HAP-1 (cell line): ENCODE results near the gene ZNF705A.
"Not testable (repeated sequence)": the region's sequence is repeated elsewhere in the genome, so short reads cannot be mapped to it uniquely, and the experiment has no call there.

Experiments used
- DNase-seq, 2 experiments: peaks; one replicate each; pipeline ENCODE4 v3.0.0-alpha.2; 2016 to 2020; ENCODE audit warnings: low spot score in 2 of 2
- H3K27me3 ChIP-seq: fragments of 250-450 bp; sonication (Bioruptor Pico); 2 replicates; pipeline ENCODE4 v1.5.1; 2020; ENCODE audit warnings: low read depth, mild to moderate bottlenecking, moderate library complexity
- H3K36me3 ChIP-seq: fragments of 250-450 bp; sonication (Bioruptor Pico); replicated peaks from 2 replicates; pipeline ENCODE4 v1.5.1; 2020; ENCODE audit warnings: mild to moderate bottlenecking
- H3K4me1 ChIP-seq: fragments of 250-450 bp; sonication (Bioruptor Pico); 2 replicates; pipeline ENCODE4 v1.5.1; 2020; ENCODE audit warnings: mild to moderate bottlenecking
- H3K4me3 ChIP-seq: fragments of 250-450 bp; sonication (Bioruptor Pico); 2 replicates; pipeline ENCODE4 v1.5.1; 2020; ENCODE audit warnings: mild to moderate bottlenecking, moderate library complexity
- H3K9me3 ChIP-seq: fragments of 250-450 bp; sonication (Bioruptor Pico); 2 replicates; pipeline ENCODE4 v1.5.1; 2020; ENCODE audit warnings: mild to moderate bottlenecking, moderate library complexity
- in situ Hi-C: fragments of 300-500 bp; cut with MboI; formaldehyde crosslinking; loops from 3 replicates; pipeline ENCODE4 v1.14.3; 2020; ENCODE audit warnings: low sequenced_read_pairs, inconsistent platforms, mixed read lengths

ZNF705A gene

GRCh38 chr12:8156416-8156815 is 399 bp upstream of the ZNF705A start:
- Histone ChIP-seq H3K4me1 (peaks cover 4% of the 10 kb centered on the region), H3K4me3 (no peak overlapping the region), H3K9me3 (no peaks in the 10 kb centered on the region), H3K27me3 (no peaks in the 10 kb centered on the region), H3K36me3 (no peaks in the 10 kb centered on the region)
- in situ Hi-C loops = no loop called here
- no peak for DNase-seq

DNA sequence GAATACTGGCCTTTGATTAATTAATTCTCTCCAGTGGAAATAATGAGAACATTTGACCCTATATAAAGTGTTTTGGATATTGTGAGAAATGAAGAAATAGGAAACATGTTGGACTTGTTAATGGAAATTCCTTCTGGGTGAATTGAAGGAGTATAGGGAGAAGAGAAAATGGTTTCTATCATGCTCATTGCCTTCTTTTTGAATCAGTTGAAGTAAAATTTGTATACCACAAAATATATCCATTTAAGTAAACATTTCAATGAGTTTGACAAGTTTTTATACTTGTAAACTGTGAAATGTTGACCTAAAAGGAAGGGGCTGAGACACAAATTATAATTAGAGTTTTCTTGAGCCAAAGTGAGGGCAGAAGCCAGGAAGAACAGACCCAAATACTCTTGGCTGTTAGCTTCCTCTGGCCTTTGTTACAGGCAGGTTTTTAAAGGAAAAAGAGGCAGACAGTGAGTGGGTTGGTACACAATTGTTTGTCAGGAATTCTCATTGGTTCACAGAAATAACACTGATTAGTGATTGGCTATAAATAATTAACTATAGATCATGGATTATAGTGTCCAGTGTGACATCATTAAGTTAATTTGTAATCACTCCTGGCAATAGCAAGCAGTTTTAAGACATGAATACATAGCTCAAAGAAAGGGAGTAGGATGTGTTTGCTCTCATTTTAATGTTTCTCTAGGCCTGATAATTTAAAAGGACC is 826 bp downstream of the ZNF705A start:
- H3K4me3 ChIP-seq = no peak overlapping the region
- H3K36me3 ChIP-seq = no peaks in the 10 kb centered on the region
- peaks cover 4% of the 10 kb centered on the region for H3K4me1 ChIP-seq
- no peaks in the 10 kb centered on the region for H3K9me3 ChIP-seq
- in situ Hi-C loops = no loop called here
- H3K27me3 ChIP-seq = no peaks in the 10 kb centered on the region
- DNase-seq = no peak

- H3K4me3 ChIP-seq, H3K4me1 ChIP-seq, H3K36me3 ChIP-seq, H3K27me3 ChIP-seq, H3K9me3 ChIP-seq, in situ Hi-C loops, DNase-seq: not testable (repeated sequence)
These were observed 16.1 kb downstream of the ZNF705A start for GRCh38 chr12:8172911-8173310.

GRCh38 chr12:8179989-8180585 is 23.3 kb downstream of the ZNF705A start:
- H3K9me3 ChIP-seq, H3K27me3 ChIP-seq, H3K36me3 ChIP-seq, in situ Hi-C loops, H3K4me1 ChIP-seq: not testable (repeated sequence)
- DNase-seq = peak; percentile 63 to 79
- peak overlapping the region; percentile 61 for H3K4me3 ChIP-seq

- H3K4me3 ChIP-seq, H3K4me1 ChIP-seq, DNase-seq, H3K36me3 ChIP-seq, H3K27me3 ChIP-seq, in situ Hi-C loops, H3K9me3 ChIP-seq: not testable (repeated sequence)
These were observed 24.5 kb downstream of the ZNF705A start for GRCh38 chr12:8181271-8181670.

GRCh38 chr12:8182923-8183322 is 26.1 kb downstream of the ZNF705A start:
- in situ Hi-C loops, DNase-seq, H3K4me1 ChIP-seq, H3K36me3 ChIP-seq, H3K27me3 ChIP-seq, H3K9me3 ChIP-seq, H3K4me3 ChIP-seq: not testable (repeated sequence)

DNA sequence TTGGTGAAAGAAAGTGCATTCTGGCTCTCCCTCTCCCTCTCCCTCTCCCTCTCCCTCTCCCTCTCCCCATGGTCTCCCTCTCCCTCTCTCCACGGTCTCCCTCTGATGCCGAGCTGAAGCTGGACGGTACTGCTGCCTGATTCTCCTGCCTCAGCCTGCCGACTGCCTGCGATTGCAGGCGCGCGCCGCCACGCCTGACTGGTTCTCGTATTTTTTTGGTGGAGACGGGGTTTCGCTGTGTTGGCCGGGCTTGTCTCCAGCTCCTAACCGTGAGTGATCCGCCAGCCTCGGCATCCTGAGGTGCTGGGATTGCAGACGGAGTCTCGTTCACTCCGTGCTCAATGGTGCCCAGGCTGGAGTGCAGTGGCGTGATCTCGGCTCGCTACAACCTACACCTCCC is 26.5 kb downstream of the ZNF705A start:
- in situ Hi-C loops, DNase-seq, H3K36me3 ChIP-seq, H3K4me1 ChIP-seq, H3K4me3 ChIP-seq, H3K27me3 ChIP-seq, H3K9me3 ChIP-seq: not testable (repeated sequence)

GRCh38 chr12:8184206-8184605 is 27.4 kb downstream of the ZNF705A start:
- H3K36me3 ChIP-seq, H3K4me3 ChIP-seq, H3K9me3 ChIP-seq, H3K4me1 ChIP-seq, in situ Hi-C loops, H3K27me3 ChIP-seq, DNase-seq: not testable (repeated sequence)

DNA sequence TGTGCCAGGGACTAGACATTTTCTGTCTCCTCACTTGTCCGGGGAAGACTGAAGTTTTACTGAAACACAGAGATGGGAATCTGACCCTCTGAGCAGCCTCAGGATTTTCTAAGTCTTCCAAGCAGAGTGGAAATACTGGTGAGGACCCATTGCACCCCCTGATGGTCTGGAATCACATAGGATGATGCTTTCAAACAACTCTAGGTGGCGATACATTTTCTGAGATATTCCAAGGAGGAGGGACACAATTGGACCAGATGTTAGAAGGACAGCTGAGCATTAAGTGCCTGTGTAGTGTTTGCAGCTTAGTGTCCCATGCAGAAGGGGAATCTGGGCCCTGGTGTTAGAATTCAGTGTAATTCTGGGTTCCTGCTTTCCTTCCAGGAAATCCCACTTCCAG is 31.3 kb downstream of the ZNF705A start:
- H3K27me3 ChIP-seq, H3K4me3 ChIP-seq, DNase-seq, H3K36me3 ChIP-seq, H3K4me1 ChIP-seq, in situ Hi-C loops, H3K9me3 ChIP-seq: not testable (repeated sequence)

GRCh38 chr12:8197685-8198308 is 41.0 kb downstream of the ZNF705A start:
- H3K4me3 ChIP-seq, H3K4me1 ChIP-seq, H3K9me3 ChIP-seq, H3K27me3 ChIP-seq, in situ Hi-C loops, DNase-seq, H3K36me3 ChIP-seq: not testable (repeated sequence)

- DNase-seq, H3K36me3 ChIP-seq, H3K4me3 ChIP-seq, in situ Hi-C loops, H3K9me3 ChIP-seq, H3K27me3 ChIP-seq, H3K4me1 ChIP-seq: not testable (repeated sequence)
These were observed 62.0 kb downstream of the ZNF705A start for GRCh38 chr12:8218711-8219382.

DNA sequence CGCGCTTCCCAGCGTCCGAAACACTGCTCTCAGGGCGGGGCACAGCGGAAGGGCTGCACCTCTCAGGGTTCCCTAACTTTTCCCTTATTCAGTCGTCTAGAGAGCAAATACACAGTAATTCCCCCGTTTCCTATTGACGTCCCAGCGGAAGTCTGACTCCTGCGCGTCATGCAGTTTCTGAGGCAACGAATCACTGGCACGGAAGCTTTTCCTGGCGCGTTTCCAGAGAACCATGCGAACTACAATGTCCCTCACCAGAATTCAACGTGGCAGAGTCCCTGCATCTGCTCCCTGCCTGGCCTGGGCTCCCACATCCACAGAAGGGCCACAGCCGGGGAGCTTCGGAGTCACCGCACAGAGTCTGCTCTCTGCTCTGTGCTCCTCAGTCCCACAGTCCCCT is 64.6 kb downstream of the ZNF705A start:
- DNase-seq, H3K9me3 ChIP-seq, H3K4me3 ChIP-seq, H3K4me1 ChIP-seq, H3K27me3 ChIP-seq, in situ Hi-C loops, H3K36me3 ChIP-seq: not testable (repeated sequence)

GRCh38 chr12:8221844-8222243 is 65.0 kb downstream of the ZNF705A start:
- H3K36me3 ChIP-seq, in situ Hi-C loops, DNase-seq, H3K4me3 ChIP-seq, H3K9me3 ChIP-seq, H3K27me3 ChIP-seq, H3K4me1 ChIP-seq: not testable (repeated sequence)

- in situ Hi-C loops, DNase-seq, H3K4me1 ChIP-seq, H3K27me3 ChIP-seq, H3K36me3 ChIP-seq, H3K9me3 ChIP-seq, H3K4me3 ChIP-seq: not testable (repeated sequence)
These were observed 65.5 kb downstream of the ZNF705A start for GRCh38 chr12:8222303-8222702.
